Esophagus squamous epithelium (tissue), 5 donors: ENCODE measurements around the gene FGF14. TPM values are rescaled to one million over a fixed set of nuclear protein-coding genes. Genes with fewer than 3 reads are reported as not detected.
"Not testable (repeated sequence)": the region's sequence is repeated elsewhere in the genome, so short reads cannot be mapped to it uniquely, and the experiment has no call there.

Experiments
- DNase-seq: peaks from one replicate; lab custom pipeline; 2025; lab: John Stamatoyannopoulos, UW
- H3K27ac ChIP-seq, 4 donors: fragments of 200-600 bp; sonication (generic); one replicate each; pipeline ENCODE4 v1.5.1; 2016 to 2019; ENCODE audit warnings: mild to moderate bottlenecking in 1 of 4
- H3K27me3 ChIP-seq, 4 donors: fragments of 200-600 bp; sonication (generic); 1 replicate in 3 of 4; 2 replicates in 1 of 4; pipeline versions ENCODE4 v1.5.1 to v1.6.0; 2017 to 2021; ENCODE audit warnings: antibody characterized with exemption in 1 of 4
- H3K36me3 ChIP-seq, 3 donors: fragments of 200-600 bp; sonication (generic); one replicate each; pipeline ENCODE4 v1.5.1; 2016 to 2019
- H3K4me1 ChIP-seq, 3 donors: fragments of 200-600 bp; sonication (generic); one replicate each; pipeline ENCODE4 v1.5.1; 2017 to 2019
- H3K4me3 ChIP-seq, 4 donors: fragments of 200-600 bp; sonication (generic); 1 replicate in 3 of 4; 2 replicates in 1 of 4; pipeline ENCODE4 v1.5.1; 2016 to 2019; ENCODE audit warnings: mild to moderate bottlenecking in 2 of 4, moderate library complexity in 1 of 4
- H3K9me3 ChIP-seq, 3 donors: fragments of 200-600 bp; sonication (generic); one replicate each; pipeline ENCODE4 v1.5.1; 2016 to 2019
- CTCF ChIP-seq, 6 experiments: fragments of 450-650 bp in 4 of 6; fragments of 200-600 bp in 2 of 6; sonication (generic) in 2 of 6; IDR thresholded peaks; one replicate each; pipeline ENCODE4 v1.5.1; 2016 to 2019; ENCODE audit warnings: antibody characterized with exemption in 6 of 6, mild to moderate bottlenecking in 4 of 6, moderate library complexity in 4 of 6
- POLR2A ChIP-seq, 4 donors: fragments of 450-650 bp; IDR thresholded peaks; one replicate each; pipeline ENCODE4 v1.6.1; 2017; ENCODE audit warnings: antibody characterized with exemption in 4 of 4, mild to moderate bottlenecking in 4 of 4, moderate library complexity in 3 of 4
- WGBS, 2 donors: methylation state at CpG; one replicate each; pipeline ENCODE4 v1.1.5; 2018; 5-methylcytosine and 5-hydroxymethylcytosine counted together
- intact Hi-C: fragments of 100-400 bp; cut with DNase I; formaldehyde crosslinking; loops from one replicate; pipeline ENCODE4 v1.15.0; 2022
- total RNA-seq, 4 donors: library from RNA; depleted of rRNA; stranded (reverse); fragments of >200 nt; gene quantifications; one replicate each; pipeline ENCODE4 v1.1.0, GENCODE V29; 2016
- donor health status: DM: yes; HTN: yes; CAD: no.

Gene FGF14
- total RNA-seq, 4 donors from 2014 or later = 0.11 to 4.2 (median 1.0) TPM

- intact Hi-C loops = no loop called here
- TF ChIP-seq CTCF (IDR thresholded peaks at IDR 0.05) (no peak), POLR2A (IDR thresholded peaks at IDR 0.05) (no peak)
- H3K9me3 ChIP-seq = no peaks in the 10 kb centered on the region
- H3K27ac ChIP-seq = no peak overlapping the region
- DNase-seq = no peak
- H3K27me3 ChIP-seq = no peaks in the 10 kb centered on the region
- H3K36me3 ChIP-seq = no peaks in the 10 kb centered on the region
- H3K4me3 ChIP-seq = no peak overlapping the region
- peaks cover 0 to 7% (median 0%) of the 10 kb centered on the region in 3 donors for H3K4me1 ChIP-seq
- WGBS, 2 donors = 67 to 73% methylated on average over 2 to 3 of the region's 3 CpGs
Measured at GRCh38 chr13:102138635-102139190, 263.1 kb downstream of the FGF14 start.

- DNase-seq, H3K27me3 ChIP-seq, H3K4me3 ChIP-seq, H3K36me3 ChIP-seq, H3K27ac ChIP-seq, H3K9me3 ChIP-seq, H3K4me1 ChIP-seq, intact Hi-C loops: not testable (repeated sequence)
- WGBS, 2 donors = 79 to 88% methylated on average over 3 to 4 of the region's 4 CpGs
Measured at GRCh38 chr13:102137904-102138303, 263.9 kb downstream of the FGF14 start.

- no peaks in the 10 kb centered on the region for H3K36me3 ChIP-seq
- TF ChIP-seq CTCF (IDR thresholded peaks at IDR 0.05) (no peak), POLR2A (IDR thresholded peaks at IDR 0.05) (no peak)
- H3K27ac ChIP-seq = no peak overlapping the region
- intact Hi-C loops = no loop called here
- H3K4me1 ChIP-seq = peaks cover 0 to 6% (median 0%) of the 10 kb centered on the region in 3 donors
- no peak for DNase-seq
- no peaks in the 10 kb centered on the region for H3K27me3 ChIP-seq
- no peak overlapping the region for H3K4me3 ChIP-seq
- no peaks in the 10 kb centered on the region for H3K9me3 ChIP-seq
- 81 to 83% methylated on average over 3 of the region's 3 CpGs for WGBS, 2 donors
Measured at GRCh38 chr13:102136735-102137296, 265.0 kb downstream of the FGF14 start.

- peaks cover 0 to 22% (median 7%) of the 10 kb centered on the region in 3 donors for H3K4me1 ChIP-seq
- H3K4me3 ChIP-seq = no peak overlapping the region
- no peak for DNase-seq
- H3K27ac ChIP-seq = no peak overlapping the region
- intact Hi-C loops = no loop called here
- no peaks in the 10 kb centered on the region for H3K9me3 ChIP-seq
- no peak for TF ChIP-seq POLR2A (IDR thresholded peaks at IDR 0.05)
- TF ChIP-seq CTCF (IDR thresholded peaks at IDR 0.05) = no peak
- WGBS, 2 donors = 69 to 91% methylated on average over 2 to 3 of the region's 3 CpGs
- H3K27me3 ChIP-seq = no peaks in the 10 kb centered on the region
- no peaks in the 10 kb centered on the region for H3K36me3 ChIP-seq
Measured at GRCh38 chr13:102132777-102133295, 269.0 kb downstream of the FGF14 start.

GRCh38 chr13:102131246-102131645 is 270.6 kb downstream of the FGF14 start:
- intact Hi-C loops = no loop called here

More at GRCh38 chr13:102131246-102131645, 270.6 kb downstream of the FGF14 start:
- H3K27me3 ChIP-seq = no peaks in the 10 kb centered on the region
- DNase-seq = no peak
- H3K9me3 ChIP-seq = no peaks in the 10 kb centered on the region
- no peak overlapping the region for H3K27ac ChIP-seq
- no peak overlapping the region for H3K4me3 ChIP-seq
- H3K36me3 ChIP-seq = no peaks in the 10 kb centered on the region
- peaks cover 0 to 30% (median 10%) of the 10 kb centered on the region in 3 donors for H3K4me1 ChIP-seq
- no peak for TF ChIP-seq POLR2A (IDR thresholded peaks at IDR 0.05)
- no peak for TF ChIP-seq CTCF (IDR thresholded peaks at IDR 0.05)
- WGBS, 2 donors = 72 to 90% methylated on average over 2 of the region's 2 CpGs
